ENCODE measurements around the gene HILPDA.

The HILPDA gene

DNA sequence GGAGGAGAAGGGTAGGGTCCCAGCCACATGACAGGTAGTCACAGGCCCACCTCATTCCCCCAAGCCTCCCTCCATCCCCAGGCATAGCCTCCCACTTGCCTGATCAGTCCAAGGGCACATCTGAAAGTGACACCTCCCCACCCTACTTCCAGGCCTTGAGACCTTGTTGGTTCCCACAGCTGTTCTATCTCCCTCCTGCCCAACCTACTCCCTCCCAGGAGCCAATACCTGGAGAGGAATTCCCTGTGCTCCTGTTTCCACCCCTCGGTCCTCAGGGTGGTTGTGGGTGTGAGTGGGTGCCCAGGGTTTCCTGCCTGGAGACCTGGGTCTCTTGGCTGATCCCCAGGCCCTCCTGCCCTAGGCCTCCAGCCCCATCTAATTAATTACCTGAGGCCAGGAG, 34.3 kb upstream of the HILPDA start:
- H3K4me3 ChIP-seq (ENCODE audit: low read depth, low read length), result no peak overlapping the region

DNA sequence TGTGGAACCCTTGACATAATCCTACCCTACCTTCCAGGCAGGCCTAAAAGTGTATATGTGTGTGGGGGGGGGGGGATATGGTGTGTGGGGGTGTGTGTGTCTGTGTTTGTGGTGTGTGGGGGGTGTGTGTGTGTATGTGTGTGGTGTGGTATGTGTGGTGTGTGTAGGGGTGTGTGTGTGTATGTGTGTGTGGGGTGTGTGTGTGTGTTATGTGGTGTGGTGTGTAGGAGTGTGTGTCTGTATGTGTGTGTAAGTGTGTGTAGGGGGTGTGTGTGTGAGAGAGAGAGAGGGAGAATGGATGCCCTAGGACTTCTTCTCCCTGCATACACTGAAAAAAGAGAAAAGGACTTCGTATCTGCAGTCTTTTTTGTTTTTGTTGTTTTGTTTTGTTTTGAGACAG, 33.6 kb upstream of the HILPDA start:
- Histone ChIP-seq H3K9me3 (no peaks in the 10 kb centered on the region), H3K36me3 (no peaks in the 10 kb centered on the region), H3K27me3 (no peaks in the 10 kb centered on the region; the same call in 1 of the 2 replicates), H3K4me1 (peaks cover 12% of the 10 kb centered on the region), H3K4me3 (ENCODE audit: low read depth, low read length) (no peak overlapping the region)
- TF ChIP-seq CTCF (IDR thresholded peaks at IDR 0.05; ENCODE audit: low read depth, low read length), result no peak
- DNase-seq, result no peak

More for the DNA sequence above, 34.3 kb upstream of the HILPDA start:
- no peaks in the 10 kb centered on the region for H3K36me3 ChIP-seq
- no peaks in the 10 kb centered on the region for H3K9me3 ChIP-seq
- no peak for DNase-seq
- no peaks in the 10 kb centered on the region; the same call in 1 of the 2 replicates for H3K27me3 ChIP-seq
- TF ChIP-seq CTCF (IDR thresholded peaks at IDR 0.05; ENCODE audit: low read depth, low read length), result no peak
- H3K4me1 ChIP-seq, result peaks cover 12% of the 10 kb centered on the region

GRCh38 chr7:128422842-128423241, 32.8 kb upstream of the HILPDA start:
- no peaks in the 10 kb centered on the region for H3K36me3 ChIP-seq
- TF ChIP-seq CTCF (IDR thresholded peaks at IDR 0.05; ENCODE audit: low read depth, low read length), result no peak
- H3K4me3 ChIP-seq (ENCODE audit: low read depth, low read length), result no peak overlapping the region
- no peaks in the 10 kb centered on the region for H3K9me3 ChIP-seq
- H3K27me3 ChIP-seq, result no peaks in the 10 kb centered on the region; the same call in 1 of the 2 replicates
- DNase-seq, result no peak
- peaks cover 12% of the 10 kb centered on the region for H3K4me1 ChIP-seq

DNA sequence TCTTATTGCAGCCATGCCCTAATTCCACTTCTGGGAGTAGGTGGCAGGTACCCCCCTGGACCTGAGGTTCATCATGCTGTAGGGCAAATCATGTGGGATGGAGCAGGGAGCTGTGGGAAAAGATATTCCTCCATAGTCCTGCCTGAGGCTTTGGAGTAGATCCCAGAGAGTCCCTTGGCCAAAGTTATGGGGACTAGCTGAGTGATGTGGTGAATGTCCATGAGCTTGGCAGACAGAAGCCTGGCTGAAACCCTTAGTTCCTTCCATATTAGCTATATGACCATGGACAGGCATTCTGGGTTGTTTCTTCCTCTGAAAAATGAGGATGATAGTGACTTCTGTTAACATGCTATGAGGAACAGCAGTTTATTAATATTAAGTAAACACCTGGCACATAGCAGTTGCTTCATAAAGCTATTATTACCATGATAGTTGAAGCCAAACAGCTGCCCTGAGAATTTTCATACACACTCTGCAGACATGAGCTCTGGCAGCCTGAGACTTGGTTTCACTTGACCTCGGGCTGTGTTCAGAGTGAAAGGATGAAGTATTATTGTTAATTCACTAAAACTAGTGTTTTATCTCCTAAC, 30.9 kb upstream of the HILPDA start:
- no peak for DNase-seq
- no peak for TF ChIP-seq CTCF (IDR thresholded peaks at IDR 0.05; ENCODE audit: low read depth, low read length)
- H3K4me3 ChIP-seq (ENCODE audit: low read depth, low read length), result no peak overlapping the region
- peaks cover 12% of the 10 kb centered on the region for H3K4me1 ChIP-seq
- no peaks in the 10 kb centered on the region for H3K27me3 ChIP-seq
- H3K36me3 ChIP-seq, result no peaks in the 10 kb centered on the region
- no peaks in the 10 kb centered on the region for H3K9me3 ChIP-seq

- peak; percentile 78 for DNase-seq
- Histone ChIP-seq H3K9me3 (no peaks in the 10 kb centered on the region), H3K4me3 (ENCODE audit: low read depth, low read length) (no peak overlapping the region), H3K4me1 (peaks cover 12% of the 10 kb centered on the region), H3K27me3 (no peaks in the 10 kb centered on the region), H3K36me3 (no peaks in the 10 kb centered on the region)
- TF ChIP-seq CTCF (IDR thresholded peaks at IDR 0.05; ENCODE audit: low read depth, low read length), result peak; percentile 98
Observed at GRCh38 chr7:128425850-128426249, 29.8 kb upstream of the HILPDA start.

GRCh38 chr7:128427289-128427891, 28.3 kb upstream of the HILPDA start:
- peak; percentile 44 for DNase-seq
- Histone ChIP-seq H3K9me3 (no peaks in the 10 kb centered on the region), H3K27me3 (no peaks in the 10 kb centered on the region), H3K4me1 (peaks cover 12% of the 10 kb centered on the region), H3K36me3 (no peaks in the 10 kb centered on the region), H3K4me3 (ENCODE audit: low read depth, low read length) (no peak overlapping the region)
- TF ChIP-seq CTCF (IDR thresholded peaks at IDR 0.05; ENCODE audit: low read depth, low read length), result peak; percentile 70

Measured in BE2C (cell line).